ENCODE results near the gene ZNF260. TPM values are rescaled to one million over a fixed set of nuclear protein-coding genes. Genes with fewer than 3 reads are reported as not detected.
A peak's percentile ranks its signal among the peaks of the same experiment; 100 is the strongest.

ZNF260 gene
- total RNA-seq, 1 experiment from 2014 or later, result 24.1 TPM

DNA sequence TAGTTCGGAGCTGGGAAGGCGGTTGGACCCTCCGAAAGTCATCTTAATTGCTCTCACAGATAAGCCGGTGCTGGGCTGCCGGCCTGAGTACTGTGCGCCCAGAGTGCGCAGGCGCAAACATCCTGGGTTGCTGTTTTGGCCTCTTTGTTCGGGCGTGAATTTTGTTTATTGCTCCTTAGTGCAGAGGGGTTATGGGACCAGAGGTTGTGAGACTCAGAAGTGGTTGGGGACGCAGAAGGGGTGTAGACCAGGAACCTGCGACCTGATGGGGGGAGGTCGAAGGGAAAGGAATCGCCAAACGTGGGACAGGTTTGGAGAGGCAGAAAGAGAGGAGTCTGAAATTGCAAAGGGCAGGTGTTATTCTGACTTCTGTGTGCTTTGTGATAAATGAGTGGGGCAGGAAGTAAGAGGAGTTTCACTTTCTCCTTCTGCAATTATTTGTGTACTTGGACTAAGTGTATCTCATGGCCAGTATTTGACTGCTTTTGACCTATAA lies 38.1 kb downstream of the ZNF260 start:
- CTCF ChIA-PET, result interaction anchor here (0.9 to 2.0 kb wide), 5 partner anchors 69 to 362 kb away, joined by 3 to 7 read pairs (median 5); partner anchors contain the start of gene ZFP14
- H3K4me1 Mint-ChIP-seq, result peaks cover 11% of the 10 kb centered on the region
- peak overlapping the region; percentile 94 for H3K4me3 Mint-ChIP-seq
- peaks cover 15% of the 10 kb centered on the region for H3K9me3 Mint-ChIP-seq
- peak; percentile 90 for ATAC-seq
- peak; percentile 86 for DNase-seq (ENCODE audit: low spot score)
- H3K27me3 Mint-ChIP-seq (ENCODE audit: low read depth), result no peaks in the 10 kb centered on the region
- H3K27ac Mint-ChIP-seq, result peak overlapping the region; percentile 94
- POLR2A ChIA-PET, result interaction anchor here (0.5 to 1.7 kb wide), 14 partner anchors 13 to 360 kb away, joined by 3 to 16 read pairs (median 4); partner anchors contain the start of genes ZFP14, ZNF146, ZNF260 and ZNF529
- H3K36me3 Mint-ChIP-seq, result peaks cover 13% of the 10 kb centered on the region
- TF ChIP-seq GABPB1 (CRISPR knock-in tag; IDR thresholded peaks at IDR 0.05), result 0 out of 2 replicates have a peak, but pooled peaks have one; percentile 46
- TF ChIP-seq FOXK1 (CRISPR knock-in tag; IDR thresholded peaks at IDR 0.05), result 0 out of 2 replicates have a peak, but pooled peaks have one; percentile 9
- 0 out of 2 replicates have a peak, but pooled peaks have one; percentile 0 for TF ChIP-seq SP1 (CRISPR knock-in tag; conservative IDR thresholded peaks at IDR 0.05)
- TF ChIP-seq, protein P1, sequence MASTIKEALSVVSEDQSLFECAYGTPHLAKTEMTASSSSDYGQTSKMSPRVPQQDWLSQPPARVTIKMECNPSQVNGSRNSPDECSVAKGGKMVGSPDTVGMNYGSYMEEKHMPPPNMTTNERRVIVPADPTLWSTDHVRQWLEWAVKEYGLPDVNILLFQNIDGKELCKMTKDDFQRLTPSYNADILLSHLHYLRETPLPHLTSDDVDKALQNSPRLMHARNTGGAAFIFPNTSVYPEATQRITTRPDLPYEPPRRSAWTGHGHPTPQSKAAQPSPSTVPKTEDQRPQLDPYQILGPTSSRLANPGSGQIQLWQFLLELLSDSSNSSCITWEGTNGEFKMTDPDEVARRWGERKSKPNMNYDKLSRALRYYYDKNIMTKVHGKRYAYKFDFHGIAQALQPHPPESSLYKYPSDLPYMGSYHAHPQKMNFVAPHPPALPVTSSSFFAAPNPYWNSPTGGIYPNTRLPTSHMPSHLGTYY (CRISPR knock-in tag; IDR thresholded peaks at IDR 0.05), result no peak

DNA sequence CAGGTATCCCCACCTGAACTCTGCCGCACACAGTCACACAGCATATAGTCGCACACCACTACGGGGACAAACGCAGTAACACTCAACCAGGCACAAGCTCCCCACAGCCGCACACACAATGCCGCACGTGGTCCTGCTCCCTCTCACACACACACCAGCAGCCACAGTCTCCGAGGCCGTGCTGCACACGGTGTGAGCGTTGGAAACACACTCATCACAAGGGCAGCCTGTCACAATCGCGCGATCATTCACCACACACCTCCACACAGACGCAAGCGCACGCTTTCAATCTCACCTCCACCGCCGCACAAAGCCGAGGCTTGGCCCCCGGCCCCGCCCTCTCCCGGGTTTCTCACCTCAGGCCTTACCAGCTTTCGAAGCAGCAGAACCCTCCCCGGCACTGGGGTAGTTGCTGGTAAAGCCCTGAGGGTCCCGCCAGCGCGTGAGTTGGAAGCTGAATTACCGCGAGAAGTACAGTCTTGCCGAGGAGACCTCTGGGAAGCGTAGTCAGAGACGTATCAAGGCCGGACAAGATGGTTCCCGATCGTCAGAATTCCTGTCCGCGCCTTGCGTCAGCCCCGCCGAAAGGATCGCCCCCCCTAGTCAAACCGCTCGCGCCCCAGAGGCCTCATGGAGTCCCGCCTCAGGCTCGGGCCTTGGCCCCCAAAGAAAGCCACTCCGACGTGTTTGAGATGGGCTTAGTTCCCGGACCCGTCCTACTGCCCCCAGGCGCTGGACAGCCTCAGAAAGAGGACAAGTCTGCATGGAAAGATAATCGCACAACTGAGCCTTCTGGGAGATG lies 38.8 kb downstream of the ZNF260 start, which contains the start of gene ZNF566:
ZNF566 (minus strand) TSS at position 444 of the 802 bp plus-strand sequence. CDS start 13,004 bp downstream, outside the sequence.
- H3K27ac Mint-ChIP-seq, result peak within 1 kb of the TSS; percentile 94
- POLR2A ChIA-PET, result interaction anchor here (0.5 to 1.7 kb wide), 17 partner anchors 14 to 361 kb away, joined by 3 to 16 read pairs (median 3); partner anchors contain the start of genes ZFP14, ZNF146, ZNF260 and ZNF529
- H3K36me3 Mint-ChIP-seq, result peaks cover 13% of the 10 kb centered on the region
- CTCF ChIA-PET, result interaction anchor here (0.9 to 2.0 kb wide), 5 partner anchors 68 to 361 kb away, joined by 3 to 7 read pairs (median 5); partner anchors contain the start of gene ZFP14
- H3K4me1 Mint-ChIP-seq, result peaks cover 11% of the 10 kb centered on the region
- H3K27me3 Mint-ChIP-seq (ENCODE audit: low read depth), result no peaks in the 10 kb centered on the region
- ATAC-seq, result peak; percentile 95
- H3K9me3 Mint-ChIP-seq, result peaks cover 15% of the 10 kb centered on the region
- DNase-seq (ENCODE audit: low spot score), result peak; percentile 98
- H3K4me3 Mint-ChIP-seq, result peak within 1 kb of the TSS; percentile 94
- TF ChIP-seq, protein P2, sequence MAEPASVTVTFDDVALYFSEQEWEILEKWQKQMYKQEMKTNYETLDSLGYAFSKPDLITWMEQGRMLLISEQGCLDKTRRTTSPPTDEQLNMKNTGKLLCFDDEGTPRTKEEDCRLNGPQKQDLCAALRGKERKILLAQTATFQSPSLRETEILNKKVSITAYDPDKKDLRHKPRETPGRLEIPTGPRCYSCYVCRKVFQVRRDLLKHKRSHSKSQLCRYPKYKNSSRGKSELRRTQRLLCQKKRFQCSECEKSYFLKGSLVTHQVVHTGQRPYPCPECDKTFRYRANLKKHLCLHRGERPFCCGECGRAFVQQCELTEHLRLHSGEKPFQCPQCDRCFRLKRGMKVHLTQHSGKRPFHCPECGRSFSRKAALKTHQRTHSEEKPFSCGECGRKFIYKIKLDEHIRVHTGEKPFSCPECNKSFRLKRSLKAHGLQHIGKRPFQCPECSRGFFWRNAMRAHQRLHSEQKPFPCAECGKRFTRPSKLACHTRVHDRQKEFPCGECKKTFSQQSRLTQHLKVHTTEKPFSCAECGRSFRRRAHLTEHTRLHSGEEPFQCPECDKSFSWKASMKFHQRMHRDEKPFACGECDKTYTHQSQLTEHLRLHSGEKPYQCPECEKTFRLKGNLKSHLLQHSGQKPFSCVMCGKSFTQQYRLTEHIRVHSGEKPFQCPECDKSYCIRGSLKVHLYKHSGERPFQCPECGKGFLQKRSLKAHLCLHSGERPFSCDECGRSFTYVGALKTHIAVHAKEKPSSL (CRISPR knock-in tag; conservative IDR thresholded peaks at IDR 0.05), result no peak
- TF ChIP-seq, protein P3, sequence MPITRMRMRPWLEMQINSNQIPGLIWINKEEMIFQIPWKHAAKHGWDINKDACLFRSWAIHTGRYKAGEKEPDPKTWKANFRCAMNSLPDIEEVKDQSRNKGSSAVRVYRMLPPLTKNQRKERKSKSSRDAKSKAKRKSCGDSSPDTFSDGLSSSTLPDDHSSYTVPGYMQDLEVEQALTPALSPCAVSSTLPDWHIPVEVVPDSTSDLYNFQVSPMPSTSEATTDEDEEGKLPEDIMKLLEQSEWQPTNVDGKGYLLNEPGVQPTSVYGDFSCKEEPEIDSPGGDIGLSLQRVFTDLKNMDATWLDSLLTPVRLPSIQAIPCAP (CRISPR knock-in tag; IDR thresholded peaks at IDR 0.05), result 0 out of 2 replicates have a peak, but pooled peaks have one; percentile 74
- TF ChIP-seq ZNF219 (CRISPR knock-in tag; IDR thresholded peaks at IDR 0.05; ENCODE audit: borderline replicate concordance) (0 out of 2 replicates have a peak, but pooled peaks have one; percentile 35), ESRRA (CRISPR knock-in tag; IDR thresholded peaks at IDR 0.05; ENCODE audit: borderline replicate concordance) (no peak; the same call in 1 of the 2 replicates), NR2C2 (CRISPR knock-in tag; IDR thresholded peaks at IDR 0.05) (0 out of 2 replicates have a peak, but pooled peaks have one; percentile 48), GABPB1 (CRISPR knock-in tag; IDR thresholded peaks at IDR 0.05) (peak; percentile 97), SMAD3 (CRISPR knock-in tag; IDR thresholded peaks at IDR 0.05; ENCODE audit: borderline replicate concordance) (no peak; the same call in 1 of the 2 replicates), OVOL2 (CRISPR knock-in tag; IDR thresholded peaks at IDR 0.05; ENCODE audit: borderline replicate concordance) (no peak), CBFB (CRISPR knock-in tag; IDR thresholded peaks at IDR 0.05; ENCODE audit: low read depth) (no peak), SMAD4 (CRISPR knock-in tag; IDR thresholded peaks at IDR 0.05) (peak; percentile 84), KAT7 (CRISPR knock-in tag; IDR thresholded peaks at IDR 0.05; ENCODE audit: borderline replicate concordance) (no peak), FOXJ3 (CRISPR knock-in tag; IDR thresholded peaks at IDR 0.05; ENCODE audit: borderline replicate concordance) (no peak), ZNF232 (CRISPR knock-in tag; IDR thresholded peaks at IDR 0.05) (peak; percentile 87)
- TF ChIP-seq, protein P4, sequence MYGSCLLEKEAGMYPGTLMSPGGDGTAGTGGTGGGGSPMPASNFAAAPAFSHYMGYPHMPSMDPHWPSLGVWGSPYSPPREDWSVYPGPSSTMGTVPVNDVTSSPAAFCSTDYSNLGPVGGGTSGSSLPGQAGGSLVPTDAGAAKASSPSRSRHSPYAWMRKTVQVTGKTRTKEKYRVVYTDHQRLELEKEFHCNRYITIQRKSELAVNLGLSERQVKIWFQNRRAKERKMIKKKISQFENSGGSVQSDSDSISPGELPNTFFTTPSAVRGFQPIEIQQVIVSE (CRISPR knock-in tag; IDR thresholded peaks at IDR 0.05; ENCODE audit: borderline replicate concordance), result no peak
- TF ChIP-seq, protein P5, sequence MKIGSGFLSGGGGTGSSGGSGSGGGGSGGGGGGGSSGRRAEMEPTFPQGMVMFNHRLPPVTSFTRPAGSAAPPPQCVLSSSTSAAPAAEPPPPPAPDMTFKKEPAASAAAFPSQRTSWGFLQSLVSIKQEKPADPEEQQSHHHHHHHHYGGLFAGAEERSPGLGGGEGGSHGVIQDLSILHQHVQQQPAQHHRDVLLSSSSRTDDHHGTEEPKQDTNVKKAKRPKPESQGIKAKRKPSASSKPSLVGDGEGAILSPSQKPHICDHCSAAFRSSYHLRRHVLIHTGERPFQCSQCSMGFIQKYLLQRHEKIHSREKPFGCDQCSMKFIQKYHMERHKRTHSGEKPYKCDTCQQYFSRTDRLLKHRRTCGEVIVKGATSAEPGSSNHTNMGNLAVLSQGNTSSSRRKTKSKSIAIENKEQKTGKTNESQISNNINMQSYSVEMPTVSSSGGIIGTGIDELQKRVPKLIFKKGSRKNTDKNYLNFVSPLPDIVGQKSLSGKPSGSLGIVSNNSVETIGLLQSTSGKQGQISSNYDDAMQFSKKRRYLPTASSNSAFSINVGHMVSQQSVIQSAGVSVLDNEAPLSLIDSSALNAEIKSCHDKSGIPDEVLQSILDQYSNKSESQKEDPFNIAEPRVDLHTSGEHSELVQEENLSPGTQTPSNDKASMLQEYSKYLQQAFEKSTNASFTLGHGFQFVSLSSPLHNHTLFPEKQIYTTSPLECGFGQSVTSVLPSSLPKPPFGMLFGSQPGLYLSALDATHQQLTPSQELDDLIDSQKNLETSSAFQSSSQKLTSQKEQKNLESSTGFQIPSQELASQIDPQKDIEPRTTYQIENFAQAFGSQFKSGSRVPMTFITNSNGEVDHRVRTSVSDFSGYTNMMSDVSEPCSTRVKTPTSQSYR (CRISPR knock-in tag; IDR thresholded peaks at IDR 0.05), result peak; percentile 67; the same call in 1 of the 2 replicates
- TF ChIP-seq, protein P6, sequence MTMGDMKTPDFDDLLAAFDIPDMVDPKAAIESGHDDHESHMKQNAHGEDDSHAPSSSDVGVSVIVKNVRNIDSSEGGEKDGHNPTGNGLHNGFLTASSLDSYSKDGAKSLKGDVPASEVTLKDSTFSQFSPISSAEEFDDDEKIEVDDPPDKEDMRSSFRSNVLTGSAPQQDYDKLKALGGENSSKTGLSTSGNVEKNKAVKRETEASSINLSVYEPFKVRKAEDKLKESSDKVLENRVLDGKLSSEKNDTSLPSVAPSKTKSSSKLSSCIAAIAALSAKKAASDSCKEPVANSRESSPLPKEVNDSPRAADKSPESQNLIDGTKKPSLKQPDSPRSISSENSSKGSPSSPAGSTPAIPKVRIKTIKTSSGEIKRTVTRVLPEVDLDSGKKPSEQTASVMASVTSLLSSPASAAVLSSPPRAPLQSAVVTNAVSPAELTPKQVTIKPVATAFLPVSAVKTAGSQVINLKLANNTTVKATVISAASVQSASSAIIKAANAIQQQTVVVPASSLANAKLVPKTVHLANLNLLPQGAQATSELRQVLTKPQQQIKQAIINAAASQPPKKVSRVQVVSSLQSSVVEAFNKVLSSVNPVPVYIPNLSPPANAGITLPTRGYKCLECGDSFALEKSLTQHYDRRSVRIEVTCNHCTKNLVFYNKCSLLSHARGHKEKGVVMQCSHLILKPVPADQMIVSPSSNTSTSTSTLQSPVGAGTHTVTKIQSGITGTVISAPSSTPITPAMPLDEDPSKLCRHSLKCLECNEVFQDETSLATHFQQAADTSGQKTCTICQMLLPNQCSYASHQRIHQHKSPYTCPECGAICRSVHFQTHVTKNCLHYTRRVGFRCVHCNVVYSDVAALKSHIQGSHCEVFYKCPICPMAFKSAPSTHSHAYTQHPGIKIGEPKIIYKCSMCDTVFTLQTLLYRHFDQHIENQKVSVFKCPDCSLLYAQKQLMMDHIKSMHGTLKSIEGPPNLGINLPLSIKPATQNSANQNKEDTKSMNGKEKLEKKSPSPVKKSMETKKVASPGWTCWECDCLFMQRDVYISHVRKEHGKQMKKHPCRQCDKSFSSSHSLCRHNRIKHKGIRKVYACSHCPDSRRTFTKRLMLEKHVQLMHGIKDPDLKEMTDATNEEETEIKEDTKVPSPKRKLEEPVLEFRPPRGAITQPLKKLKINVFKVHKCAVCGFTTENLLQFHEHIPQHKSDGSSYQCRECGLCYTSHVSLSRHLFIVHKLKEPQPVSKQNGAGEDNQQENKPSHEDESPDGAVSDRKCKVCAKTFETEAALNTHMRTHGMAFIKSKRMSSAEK (CRISPR knock-in tag; IDR thresholded peaks at IDR 0.05; ENCODE audit: borderline replicate concordance), result no peak
